GM19438 (cell line): Measurements from ENCODE around the gene AEBP2.

Experiments
- ATAC-seq: cut with Tn5 transposase; IDR thresholded peaks from one replicate; pipeline ENCODE4 v1.9.1; 2021; ENCODE audit warnings: low read depth; ENCODE audit not compliant: unreplicated experiment

Gene AEBP2

DNA sequence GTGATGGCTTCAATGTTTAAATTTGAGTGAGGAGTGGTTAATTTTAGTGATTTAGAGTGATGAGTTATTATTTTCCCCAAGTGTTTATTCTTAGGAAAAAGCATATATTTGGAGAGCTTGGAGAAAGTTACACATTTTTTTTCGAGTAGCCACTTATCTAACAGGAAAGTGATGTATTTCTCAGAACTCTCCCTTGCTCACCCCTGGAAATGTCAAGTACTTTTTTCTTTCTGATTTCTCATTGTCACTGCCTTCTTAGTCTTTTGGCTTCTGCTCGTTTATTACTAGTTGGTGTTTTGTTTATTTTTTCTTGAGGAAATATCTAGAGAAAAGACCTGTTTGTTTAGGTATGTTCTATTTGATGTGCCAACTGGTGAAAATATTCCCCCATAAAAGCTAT, 58.8 kb downstream of the AEBP2 start:
- ATAC-seq: no peak

DNA sequence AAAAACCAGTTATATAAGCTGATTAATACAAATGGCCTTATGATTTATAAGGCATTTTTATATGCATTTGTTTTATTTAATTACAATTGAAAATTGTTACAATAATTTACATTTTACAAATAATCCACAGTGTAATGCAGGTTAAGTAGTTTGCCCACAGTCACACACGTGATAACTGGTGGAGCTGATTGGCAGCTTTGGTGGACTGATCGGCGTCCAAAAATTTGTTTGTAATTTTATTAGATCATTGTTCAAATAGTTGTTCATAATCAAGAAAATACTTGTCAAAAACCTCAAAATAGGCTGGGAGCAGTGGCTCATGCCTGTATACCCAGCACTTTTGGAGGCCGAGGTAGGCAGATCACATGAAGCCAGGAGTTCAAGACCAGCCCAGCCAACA, 59.7 kb downstream of the AEBP2 start:
- no peak for ATAC-seq

DNA sequence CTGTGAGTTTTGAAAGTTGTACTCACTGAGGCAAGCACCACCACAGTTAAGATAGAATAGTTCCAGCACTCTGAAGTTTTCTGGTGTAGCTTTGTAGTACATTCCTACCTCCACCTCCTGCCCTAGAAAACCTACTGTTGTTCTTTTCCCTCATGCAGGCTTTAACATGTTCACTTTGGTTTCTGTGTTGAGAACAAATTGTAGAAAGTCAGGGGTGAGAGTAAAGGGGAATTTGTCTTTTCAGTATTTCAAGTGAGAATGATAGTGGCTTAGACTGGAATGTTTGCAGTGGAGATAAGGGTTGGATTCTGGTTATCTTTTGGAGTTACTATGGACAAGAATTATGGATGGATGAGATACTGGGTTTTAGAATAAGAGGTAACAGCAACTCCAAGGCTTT, 67.2 kb downstream of the AEBP2 start:
- ATAC-seq: no peak

DNA sequence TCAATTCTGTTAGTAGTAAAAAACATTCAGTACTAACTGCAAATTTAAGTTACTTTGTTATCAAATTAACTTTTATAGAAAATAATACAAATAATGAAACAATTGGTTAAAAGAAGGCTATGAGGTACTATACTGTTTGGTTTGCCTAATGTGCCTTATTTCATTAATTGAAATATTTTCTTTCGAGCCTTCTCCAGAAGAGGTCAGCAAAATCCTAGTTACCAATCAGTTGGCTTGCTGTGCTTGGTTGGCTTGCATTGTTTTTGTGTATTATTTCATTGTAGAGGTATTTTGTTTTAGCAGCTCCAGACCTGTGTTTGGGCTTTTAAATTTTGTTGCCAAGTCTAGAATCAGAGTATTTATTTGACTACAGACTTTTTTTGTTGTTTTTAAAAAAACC, 68.5 kb downstream of the AEBP2 start:
- ATAC-seq: no peak

DNA sequence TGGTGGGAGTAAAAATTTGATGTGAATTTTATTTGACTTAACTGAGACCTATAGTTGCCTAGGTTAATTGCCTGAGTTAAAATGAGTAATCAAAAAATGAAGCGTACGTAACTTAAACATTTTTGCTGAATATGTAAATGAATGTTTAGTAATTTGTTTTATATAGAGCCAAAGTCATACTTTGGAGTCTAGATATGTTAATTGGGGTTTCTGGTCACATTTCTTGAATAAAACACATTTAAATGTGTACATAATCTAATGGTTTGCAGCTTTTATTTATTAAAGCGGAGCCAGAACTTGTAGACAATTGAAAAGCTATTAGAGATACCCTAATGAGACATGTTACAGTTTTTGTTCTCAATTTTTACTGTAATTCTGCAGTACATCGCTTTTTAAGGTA, 71.2 kb downstream of the AEBP2 start:
- ATAC-seq: no peak

DNA sequence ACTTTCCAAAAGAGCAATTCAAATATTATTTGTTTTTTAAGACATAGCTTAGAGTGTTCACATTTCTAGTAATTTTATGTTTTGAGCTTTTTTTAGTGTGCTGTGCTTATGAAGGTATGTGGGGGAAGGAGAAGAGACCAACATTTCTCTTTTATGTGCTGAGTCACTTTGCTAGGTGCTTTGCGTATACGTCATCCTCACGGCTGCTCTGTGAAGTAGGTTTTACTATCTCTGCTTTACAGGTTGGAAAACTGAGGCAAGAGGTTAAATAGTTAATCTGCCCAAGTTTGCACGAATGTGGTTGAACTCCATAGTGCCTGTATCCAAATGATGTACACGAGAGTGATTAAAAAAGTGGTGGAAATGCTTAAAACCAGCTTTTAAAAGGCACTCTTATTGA, 75.9 kb downstream of the AEBP2 start:
- no peak for ATAC-seq

DNA sequence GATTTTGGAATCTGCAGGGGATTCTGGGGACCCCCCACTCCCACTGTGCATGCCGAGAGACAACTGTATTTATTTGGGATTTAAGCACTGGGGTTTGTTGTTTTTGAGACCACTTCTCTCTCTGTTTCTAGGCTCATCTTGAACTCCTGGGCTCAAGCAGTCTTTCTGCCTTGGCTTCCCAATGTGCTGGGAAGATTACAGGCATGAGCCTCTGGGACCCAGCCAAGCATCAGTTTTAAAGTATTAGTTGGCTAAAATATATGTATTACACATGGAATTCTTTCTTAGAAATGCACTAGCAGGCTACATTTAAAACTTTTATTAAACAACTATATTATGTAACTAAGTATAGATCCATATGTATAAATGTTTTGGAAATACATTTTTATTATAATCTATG, 78.3 kb downstream of the AEBP2 start:
- ATAC-seq: no peak

DNA sequence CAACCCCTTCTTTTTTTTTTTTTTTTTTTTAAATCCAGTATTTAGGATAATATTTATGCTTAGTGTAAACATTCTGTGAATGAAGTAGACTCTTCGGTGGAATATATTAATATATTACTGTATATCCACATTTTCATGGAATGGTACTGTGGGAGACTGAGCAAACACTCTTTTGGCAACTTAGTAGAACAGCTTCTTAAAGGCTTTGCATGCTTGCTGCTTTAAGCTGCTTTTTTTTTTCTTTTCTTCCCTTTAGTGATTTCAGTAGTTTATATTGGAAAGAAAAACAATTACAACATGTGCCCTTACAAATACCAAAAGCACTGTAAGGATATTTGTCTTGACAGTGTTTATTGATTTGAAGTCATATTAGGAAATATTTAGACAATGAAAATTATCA, 78.9 kb downstream of the AEBP2 start:
- ATAC-seq: no peak

DNA sequence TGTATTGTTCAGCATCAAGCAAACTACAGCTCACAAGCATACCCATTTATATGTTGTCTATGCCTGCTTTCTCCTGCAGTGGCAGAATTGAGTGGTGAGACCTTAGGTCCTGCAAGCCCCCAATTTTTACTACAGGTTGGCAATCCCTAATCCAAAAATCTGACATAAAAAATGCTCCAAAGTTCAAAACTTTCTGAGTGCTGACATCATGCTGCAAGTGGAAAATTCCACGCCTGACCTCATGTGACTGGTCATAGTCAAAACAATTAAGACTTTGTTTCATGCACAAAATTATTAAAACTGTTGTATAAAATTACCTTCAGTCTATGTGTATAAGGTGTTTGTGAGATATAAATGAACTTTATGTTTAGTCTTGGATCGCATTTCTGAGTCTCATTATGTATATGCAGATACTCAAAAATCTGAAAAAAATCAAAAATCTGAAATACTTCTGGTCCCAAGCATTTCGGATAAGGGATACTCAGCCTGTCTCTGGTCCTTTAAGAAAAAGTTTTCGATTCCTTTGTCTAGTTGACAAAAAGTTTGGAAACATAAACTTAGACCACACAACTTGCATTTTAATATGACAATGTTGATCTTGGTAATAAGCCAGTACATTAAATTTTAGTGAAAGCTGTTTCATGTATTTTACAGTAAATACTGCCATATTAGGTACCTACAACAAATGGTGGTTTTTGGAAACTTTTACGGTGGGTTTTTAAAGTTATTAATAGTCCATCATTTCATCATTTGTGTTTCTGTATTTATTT, 81.5 kb downstream of the AEBP2 start:
- no peak for ATAC-seq

DNA sequence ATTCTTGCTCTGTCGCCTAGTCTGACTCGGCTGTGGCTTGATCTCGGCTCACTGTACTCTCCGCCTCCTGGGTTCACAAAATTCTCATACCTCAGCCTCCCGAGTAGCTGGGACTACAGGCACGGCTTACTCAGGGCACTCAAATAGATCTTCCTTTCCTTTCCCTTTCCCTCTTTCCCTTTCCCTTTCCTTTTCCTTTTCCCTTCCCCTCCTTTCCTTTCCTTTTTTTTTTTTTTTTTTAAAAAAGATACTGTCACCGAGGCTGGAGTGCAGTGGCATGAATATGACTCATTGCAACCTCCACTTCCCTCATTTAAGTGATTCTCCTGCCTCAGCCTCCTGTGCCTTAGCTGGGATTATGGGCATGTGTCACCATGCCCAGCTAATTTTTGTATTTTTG, 86.0 kb downstream of the AEBP2 start:
- no peak for ATAC-seq

DNA sequence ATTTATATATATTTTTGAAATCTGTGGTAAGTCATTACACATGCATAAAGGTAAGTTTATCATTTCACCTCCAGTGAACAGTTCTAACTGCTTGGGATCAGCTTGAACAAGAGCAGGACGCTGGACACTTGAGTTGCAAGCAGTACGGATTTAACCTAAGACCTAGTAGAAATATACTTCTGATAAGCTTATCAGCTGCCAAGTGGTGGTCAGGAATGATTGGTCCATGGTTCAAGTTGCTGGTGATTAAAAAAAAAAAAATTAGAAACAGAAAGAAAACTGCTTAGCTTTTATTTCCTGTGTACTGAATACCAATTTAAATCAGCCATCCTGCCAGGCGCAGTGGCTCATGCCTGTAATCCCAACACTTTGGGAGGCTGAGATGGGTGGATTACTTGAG, 88.6 kb downstream of the AEBP2 start:
- no peak for ATAC-seq

DNA sequence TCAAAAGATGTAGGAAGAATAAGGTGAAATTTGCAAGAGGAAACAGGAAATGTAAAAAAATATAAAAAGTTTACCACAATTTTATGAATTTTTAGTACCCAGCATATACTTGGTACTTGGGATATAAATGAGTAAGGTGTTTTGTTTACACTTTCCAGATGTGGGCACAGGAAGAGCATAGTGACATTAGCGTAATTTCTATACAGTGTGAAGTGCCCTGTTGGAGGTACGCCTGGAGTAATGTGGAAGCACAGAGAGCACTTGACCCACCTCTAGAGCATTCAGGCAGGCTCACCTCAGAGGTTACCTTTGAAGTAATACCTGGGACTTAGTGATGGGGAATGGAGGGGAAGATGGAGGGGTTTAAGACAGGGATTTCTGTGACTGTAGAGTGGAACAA, 89.5 kb downstream of the AEBP2 start:
- ATAC-seq: no peak

DNA sequence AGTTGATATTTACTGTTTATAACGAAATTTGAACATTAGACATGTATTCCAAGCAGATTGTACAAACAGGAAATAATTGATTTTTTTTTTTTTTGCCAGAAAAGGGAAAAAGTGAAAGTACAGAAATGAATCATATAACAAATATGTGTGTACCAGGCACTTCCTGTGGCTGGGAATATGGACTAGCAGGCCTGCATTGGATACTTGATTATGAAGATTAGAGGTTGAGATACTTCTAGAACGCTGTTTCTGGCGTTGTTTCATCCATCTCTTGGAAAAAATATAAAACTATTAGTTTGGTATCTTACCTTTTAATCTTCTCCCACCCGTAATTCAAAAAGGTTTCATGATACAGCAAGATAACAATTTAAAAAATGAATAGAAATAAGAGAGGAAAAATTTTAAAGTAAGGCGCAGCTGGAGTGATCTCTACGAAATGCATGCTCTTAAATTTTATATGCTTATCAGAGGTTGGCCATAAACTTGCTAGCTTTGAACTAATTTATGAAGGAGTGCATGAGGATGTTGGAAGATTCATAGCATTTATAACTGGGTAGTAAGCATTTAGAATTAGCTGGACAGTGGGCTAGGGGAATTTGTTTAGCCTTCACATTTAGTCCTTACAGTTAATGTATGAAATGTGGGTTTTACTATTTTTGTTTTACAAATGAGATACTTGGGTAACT, 90.8 kb downstream of the AEBP2 start:
- no peak for ATAC-seq

DNA sequence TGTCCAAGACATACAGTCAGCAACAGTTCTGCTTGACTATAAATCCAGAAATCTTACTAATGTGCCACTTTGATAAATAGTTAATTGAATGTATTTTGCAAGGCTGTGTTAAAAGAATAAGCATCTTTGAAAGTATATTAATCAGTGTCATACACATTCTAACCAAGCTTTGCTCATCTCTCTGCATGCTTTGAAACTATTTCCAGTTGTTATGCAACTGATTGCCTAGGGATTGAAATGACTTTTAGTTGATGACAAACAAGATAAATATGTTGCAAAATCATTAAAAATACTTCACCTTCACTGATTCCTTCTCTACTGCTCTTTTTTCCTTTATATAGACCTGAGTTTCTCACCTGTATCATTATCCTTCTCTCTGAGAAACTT, 91.3 kb downstream of the AEBP2 start:
- ATAC-seq: no peak

DNA sequence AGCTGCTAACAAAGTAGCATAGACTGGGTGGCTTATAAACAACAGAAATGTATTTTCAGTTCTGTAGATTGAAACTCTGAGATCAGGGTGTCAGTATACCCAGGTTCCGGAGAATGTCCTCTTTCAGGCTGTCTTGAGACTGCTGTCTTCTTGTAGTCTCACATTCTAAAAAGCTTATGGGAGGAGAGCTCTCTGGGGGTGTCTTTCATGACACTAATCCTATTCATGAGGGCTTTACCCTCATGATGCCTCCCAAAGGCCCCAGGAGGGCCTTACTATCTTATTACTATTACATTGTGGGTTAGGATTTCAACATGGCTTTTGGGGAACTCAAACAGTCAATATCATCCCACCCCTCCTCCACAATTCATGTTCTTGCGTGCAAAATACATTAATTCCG, 94.3 kb downstream of the AEBP2 start:
- ATAC-seq: no peak

DNA sequence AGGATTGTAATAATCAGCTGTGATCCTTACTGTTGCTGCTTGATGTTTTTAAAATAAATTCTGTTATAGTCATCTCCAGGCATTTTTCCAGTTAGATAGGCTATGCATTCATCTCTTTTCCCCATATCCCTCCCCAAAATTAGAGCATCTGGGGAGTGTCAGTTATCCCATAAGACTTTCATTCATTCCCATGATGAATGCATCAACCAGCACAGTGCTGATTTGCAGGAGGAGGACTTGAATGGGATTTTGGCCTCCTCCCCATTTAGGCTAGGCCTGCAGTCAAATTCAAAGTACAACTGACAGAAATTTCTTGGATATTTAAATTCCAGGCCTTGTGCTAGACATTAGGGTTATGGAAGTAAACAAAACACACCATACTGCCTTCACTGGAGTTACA, 99.8 kb downstream of the AEBP2 start:
- no peak for ATAC-seq

DNA sequence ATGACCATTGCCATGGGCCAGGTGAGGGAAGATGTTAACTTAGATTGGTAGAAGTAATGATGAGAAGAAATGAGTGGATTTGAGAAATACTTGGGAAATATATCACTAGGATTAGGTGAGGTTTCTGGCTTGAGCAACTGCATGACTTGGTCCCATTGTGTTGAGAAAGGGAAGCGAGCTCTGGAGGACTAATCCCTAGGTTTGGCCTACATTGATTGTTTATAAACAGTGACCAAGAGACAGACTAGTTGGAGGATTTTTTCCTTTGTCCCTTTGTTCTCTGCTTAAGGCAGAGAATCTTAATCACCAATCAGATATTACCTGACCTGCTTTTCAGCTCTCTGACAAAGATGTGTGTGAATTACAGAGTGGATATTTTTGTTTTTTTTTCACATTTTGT, 100.5 kb downstream of the AEBP2 start:
- ATAC-seq: no peak

DNA sequence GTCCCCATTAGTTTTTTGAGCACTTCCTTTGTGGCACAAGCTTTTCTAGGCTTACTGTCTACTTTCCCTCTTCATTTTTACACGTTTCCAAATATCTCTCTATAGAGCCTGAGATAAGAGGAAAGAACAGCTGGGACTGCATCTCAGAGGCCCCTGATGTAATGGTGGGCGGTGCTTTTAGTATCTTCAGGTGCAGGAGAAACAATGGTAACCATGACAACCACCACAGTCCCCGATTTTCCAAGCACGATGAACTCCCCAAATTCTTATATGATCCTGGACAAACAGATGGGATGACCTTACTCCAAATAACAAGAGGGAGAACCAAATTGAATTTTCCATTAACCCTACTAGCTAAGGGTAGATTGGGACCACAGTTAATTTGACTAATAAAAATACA, 103.3 kb downstream of the AEBP2 start:
- ATAC-seq: no peak

DNA sequence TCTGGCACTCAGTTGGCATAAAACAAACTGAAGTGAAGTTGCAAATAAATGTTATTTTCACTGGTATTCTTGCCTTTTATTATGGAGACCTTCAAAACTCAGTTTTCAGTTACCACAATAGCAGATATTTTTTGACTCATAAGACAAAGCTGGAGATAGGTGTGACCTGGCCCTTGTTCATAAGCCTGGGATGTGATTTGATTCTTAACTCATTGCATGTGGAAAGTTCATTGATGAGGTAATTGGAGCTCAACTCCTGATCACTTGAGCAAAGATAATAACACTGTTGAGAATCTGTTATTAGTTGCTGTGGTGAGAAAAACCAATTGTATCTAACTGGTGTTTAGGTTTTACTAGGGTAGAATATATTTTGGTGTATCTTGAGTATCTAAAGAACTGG, 105.1 kb downstream of the AEBP2 start:
- ATAC-seq: no peak

DNA sequence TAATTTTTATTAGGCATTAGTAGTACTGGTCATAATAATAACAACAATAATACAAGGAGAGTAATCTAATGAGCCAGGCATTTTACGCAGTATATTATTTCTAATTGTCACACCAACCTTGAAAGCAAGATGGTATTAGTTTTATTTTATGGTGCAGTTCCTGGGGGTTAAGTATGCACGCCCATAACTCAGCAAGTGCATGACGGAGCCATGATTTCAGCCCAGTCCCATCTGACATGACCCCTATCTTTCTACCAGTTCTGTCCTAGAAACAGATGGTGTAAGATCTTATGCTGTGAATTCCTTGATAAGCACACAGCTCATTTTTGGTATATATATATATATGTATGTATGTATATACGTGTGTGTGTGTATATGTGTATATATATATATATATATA, 106.0 kb downstream of the AEBP2 start:
- no peak for ATAC-seq

DNA sequence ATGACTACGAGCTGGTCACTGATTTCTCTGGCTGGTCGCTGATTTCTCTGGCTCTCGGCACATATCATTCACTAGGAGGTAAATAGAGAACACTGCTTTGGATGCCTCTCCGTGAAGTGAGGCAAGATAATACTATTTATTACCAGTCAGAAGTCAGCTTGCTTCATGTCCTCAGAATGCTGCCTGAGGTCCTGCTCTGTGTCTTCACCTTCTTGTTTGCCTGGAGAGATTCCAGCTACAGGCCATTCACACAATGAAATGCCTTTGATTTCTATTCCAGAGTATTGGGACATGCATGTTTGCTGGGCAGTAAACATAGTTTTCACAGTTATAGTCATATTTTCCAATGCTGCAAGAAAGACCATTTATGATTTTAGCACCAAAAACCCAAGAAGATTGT, 106.7 kb downstream of the AEBP2 start:
- ATAC-seq: no peak

DNA sequence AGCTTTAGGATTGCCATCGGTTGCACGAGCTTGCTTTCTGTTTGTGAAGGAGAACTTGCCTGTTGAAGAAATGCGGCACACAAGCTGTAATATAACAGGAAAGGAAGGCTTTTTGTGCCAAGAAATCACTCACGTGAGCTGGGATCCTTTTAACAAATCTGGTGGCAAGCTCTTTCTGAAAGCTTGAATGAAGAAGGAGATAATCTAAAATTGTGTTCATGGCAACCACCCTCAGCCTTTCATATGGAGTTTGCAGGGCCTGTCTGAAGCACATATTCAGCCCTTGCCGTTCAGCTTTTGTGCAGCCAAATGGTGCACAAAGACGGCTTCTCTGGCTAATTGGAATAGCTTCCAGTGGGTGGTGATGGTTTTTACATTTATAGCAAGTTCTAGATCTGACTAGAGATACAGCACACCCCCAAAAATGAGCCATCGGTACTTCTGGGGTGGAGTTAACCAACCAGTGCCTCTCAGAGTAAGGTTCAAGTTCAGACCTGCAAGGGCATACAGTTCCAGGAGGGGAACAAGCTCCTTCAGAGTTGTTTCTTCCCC, 107.4 kb downstream of the AEBP2 start:
- ATAC-seq: no peak
